ENCODE data around the gene CROCC.

- no peak for TF ChIP-seq POLR2AphosphoS5 (IDR thresholded peaks at IDR 0.05)
- no peak for TF ChIP-seq POLR2A (IDR thresholded peaks at IDR 0.05)
Observed at GRCh38 chr1:16980473-16981268, 58.9 kb downstream of the CROCC start, which contains the start of gene MFAP2.

All from gastroesophageal sphincter (tissue), 2 donors.